HG03025 (cell line): Measurements from ENCODE around the gene KCNMA1.
"Not testable (repeated sequence)": the region's sequence is repeated elsewhere in the genome, so short reads cannot be mapped to it uniquely, and the experiment has no call there.

Experiments used
- ATAC-seq: cut with Tn5 transposase; IDR thresholded peaks from one replicate; pipeline ENCODE4 v1.9.1; 2021; ENCODE audit warnings: mild to moderate bottlenecking, moderate library complexity; ENCODE audit not compliant: unreplicated experiment, low FRiP score

Gene KCNMA1

DNA sequence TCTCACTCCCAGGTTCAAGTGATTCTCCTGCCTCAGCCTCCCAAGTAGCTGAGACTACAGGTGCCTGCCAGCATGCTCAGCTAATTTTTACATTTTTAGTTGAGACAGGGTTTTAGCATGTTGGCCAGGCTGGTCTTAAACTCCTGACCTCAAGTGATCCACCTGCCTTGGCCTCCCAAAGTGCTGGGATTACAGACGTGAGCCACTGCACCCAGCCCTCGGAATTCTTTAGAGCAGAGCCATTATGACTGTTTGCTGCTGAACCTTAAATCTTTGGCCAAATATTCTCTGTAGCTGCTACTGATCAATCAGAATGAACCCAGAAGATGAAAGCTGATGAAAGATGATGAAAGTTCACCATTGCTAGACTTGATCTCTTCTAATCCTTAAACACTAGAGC is 249.9 kb downstream of the KCNMA1 start:
- not testable (repeated sequence) for ATAC-seq

- no peak for ATAC-seq
Measured at GRCh38 chr10:77387247-77387646, 250.4 kb downstream of the KCNMA1 start.

DNA sequence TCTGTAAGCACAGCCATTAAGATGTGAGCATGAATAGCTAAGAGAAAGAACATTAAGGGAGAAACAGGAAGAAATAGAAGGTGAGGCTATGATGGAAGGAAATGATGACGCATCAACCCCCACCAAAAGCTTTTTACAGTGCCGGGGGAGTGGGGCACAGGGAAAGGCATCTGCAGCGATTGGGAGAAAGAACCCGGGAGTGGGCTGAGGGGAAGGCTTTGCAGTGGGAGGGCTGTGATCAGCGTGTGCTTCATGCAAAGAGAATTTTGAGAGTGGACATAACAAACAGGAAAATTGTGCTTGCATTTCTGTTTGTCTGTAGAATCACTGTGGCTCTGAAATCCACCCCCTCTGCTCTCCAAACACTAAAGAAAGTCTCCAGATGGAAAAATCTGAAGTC is 250.8 kb downstream of the KCNMA1 start:
- ATAC-seq: no peak

DNA sequence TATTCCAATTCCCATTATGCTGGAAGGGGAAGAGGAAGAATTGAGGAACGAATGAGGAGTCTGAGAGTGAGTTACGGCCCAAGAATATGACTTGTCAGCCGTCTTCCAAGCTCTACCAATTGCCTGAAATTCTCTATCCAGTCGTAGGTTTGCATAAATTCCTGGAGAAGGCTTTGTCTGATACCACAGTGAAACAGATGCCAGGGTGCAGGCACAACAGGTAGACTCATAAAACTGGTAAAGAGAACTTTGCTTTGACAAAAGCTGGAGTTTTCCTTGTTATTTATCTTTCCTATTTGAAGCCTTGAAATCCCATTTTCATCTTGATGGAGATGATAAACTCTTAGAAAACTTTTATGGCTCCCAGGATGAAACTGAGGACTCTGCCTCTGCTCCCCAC is 251.2 kb downstream of the KCNMA1 start:
- no peak for ATAC-seq

GRCh38 chr10:77385315-77385714 is 252.3 kb downstream of the KCNMA1 start:
- no peak for ATAC-seq

DNA sequence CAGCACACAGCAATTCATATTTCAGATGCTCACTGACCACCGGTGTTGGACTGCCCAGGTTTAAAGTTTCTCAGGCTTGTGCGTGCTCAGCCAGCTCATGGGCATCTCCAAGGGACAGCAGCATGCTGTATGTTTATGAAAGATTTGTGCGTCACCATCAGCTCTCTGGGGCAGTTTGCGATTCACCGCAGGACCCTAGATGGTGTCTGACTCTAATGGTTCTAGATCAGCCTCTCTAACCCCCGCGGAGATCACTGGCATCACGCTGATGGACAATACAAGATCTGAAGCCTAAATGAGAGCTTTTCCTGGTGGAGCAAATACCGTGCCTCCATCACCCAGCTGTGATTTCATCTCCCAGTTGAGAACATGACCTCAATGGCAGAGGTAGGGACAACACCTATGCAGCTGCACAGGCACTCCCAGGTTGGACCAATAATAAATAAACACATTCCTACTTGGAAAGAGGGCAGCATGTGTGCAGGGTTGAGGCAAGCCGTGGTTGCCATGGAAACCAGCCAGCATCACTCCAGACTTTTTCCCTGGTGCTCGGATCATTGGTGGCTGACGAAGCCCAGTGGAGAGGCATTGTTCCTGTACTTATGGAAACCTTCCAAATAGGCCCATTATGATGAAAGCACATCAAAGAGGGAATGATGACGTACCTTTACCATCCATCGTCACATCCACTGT is 253.6 kb downstream of the KCNMA1 start:
- ATAC-seq: no peak

DNA sequence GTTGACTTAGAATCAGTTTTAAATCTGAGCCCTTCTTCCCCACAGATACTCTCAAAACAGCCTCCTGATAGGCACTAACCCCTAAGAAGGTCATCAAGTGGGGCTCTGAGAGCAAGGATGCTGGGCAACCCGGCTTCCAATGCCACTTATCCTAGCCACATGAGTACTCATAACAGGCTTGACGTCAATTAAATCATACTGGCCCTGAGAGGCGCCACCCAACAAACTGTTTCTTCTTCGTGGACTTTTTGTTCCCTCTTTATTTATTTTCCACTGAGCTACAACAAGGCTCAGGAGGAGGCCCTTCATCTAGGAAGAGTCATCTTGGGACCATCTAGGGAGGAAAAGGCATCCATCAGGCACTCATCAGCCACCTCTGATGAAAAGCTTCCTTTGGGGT is 255.9 kb downstream of the KCNMA1 start:
- ATAC-seq: no peak

- ATAC-seq: no peak
Measured at GRCh38 chr10:77380723-77381122, 256.9 kb downstream of the KCNMA1 start.

GRCh38 chr10:77380191-77380590 is 257.4 kb downstream of the KCNMA1 start:
- no peak for ATAC-seq

- ATAC-seq: no peak
Measured at GRCh38 chr10:77378366-77379349, 258.9 kb downstream of the KCNMA1 start.

- no peak for ATAC-seq
Measured at GRCh38 chr10:77377678-77378352, 259.8 kb downstream of the KCNMA1 start.

DNA sequence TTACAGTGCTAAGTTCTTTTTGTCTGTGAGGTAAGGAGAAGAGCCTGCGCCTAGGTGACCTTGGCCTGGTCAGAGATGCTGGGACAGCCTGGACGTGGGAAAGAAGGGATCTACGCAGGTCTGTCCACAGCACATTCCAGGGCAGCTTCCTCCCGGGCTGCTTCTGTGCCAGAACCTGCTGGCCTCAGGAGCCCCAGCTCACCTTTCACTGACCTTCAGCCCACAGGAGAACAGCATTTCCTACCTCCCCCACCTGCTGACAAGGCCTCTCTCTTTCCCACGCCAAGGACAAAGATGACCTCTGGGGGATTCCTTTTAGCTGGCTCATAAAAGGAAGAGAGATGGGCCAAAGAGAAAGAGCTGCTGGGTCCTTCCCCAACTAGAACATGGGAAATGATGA is 260.6 kb downstream of the KCNMA1 start:
- ATAC-seq: no peak

DNA sequence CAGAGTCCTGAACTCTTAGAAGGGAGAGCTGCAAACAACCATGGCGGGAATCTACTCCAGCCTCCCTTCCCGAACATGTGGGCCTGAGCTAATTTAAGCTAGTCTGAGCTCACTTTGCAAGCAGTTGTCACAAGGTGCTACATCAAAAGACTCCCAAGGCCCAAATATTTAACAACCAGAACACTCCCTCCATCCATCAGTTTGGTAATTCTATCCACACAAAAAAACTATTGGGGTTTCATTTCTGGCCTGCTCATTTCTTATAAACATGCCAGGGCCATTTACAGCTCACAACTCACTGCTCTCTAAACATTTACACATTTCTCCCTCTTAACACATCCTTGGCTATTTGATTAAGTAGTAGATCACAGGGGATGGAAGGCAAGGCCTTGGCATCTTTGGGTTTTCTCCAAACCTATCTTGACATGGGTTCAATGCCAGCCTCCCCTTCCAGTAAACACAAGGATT is 263.4 kb downstream of the KCNMA1 start:
- no peak for ATAC-seq

- ATAC-seq: no peak
Measured at GRCh38 chr10:77371848-77372799, 265.5 kb downstream of the KCNMA1 start.

- no peak for ATAC-seq
Measured at GRCh38 chr10:77371421-77371820, 266.2 kb downstream of the KCNMA1 start.

- ATAC-seq: no peak
Measured at GRCh38 chr10:77368006-77368405, 269.6 kb downstream of the KCNMA1 start.

- ATAC-seq: no peak
Measured at GRCh38 chr10:77363210-77363609, 274.4 kb downstream of the KCNMA1 start.

DNA sequence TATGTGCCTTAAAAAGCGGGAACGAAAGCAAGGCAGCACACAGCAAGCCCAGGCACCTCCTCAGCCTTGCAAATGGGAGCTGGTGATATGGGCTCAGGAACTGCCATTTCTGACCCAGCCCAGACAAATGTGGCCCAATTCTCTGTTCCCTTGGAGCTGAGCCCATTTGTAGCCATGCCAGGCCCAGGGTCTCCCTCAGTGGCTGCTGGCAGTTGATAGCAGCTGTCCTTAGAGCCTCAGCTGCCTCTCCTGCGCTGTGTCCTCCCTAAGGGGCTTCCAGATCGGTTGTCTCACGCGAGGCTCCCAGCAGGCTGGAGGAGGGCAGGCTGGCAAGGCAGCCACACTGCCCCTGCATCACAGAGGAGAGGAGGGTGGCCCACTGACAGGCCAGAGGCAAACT is 275.8 kb downstream of the KCNMA1 start:
- ATAC-seq: no peak

DNA sequence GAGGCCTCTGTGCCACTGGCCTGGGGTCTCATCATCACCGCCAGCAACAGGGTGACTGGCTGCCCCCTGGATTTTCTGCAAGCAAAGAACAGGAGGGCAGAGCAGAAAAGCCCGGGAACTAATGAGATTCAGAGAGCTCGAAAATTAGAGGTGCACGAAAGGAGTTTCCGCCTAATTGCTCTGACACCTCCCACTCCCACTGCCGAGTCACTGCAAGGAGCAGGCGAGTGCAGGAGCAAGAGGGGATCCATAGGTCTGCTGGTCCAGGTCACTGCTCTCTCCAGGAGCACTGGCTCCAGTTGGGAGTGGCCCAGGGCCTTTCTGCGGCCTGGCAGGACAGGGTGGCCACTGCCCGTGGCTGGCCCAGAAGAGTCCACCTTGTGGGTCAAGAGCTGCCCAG is 276.2 kb downstream of the KCNMA1 start:
- ATAC-seq: no peak

- no peak for ATAC-seq
Measured at GRCh38 chr10:77360835-77361234, 276.8 kb downstream of the KCNMA1 start.
